ENCODE results near the gene SGPP2.

- no peak for TF ChIP-seq CTCF (IDR thresholded peaks at IDR 0.05)
- TF ChIP-seq POLR2AphosphoS5 (IDR thresholded peaks at IDR 0.05), result no peak
- no peak for TF ChIP-seq POLR2A (IDR thresholded peaks at IDR 0.05)
These were observed 2.7 kb upstream of the SGPP2 start for GRCh38 chr2:222421626-222422025.
